H9 (cell line): ENCODE results near the gene CAVIN3. TPM values are rescaled to one million over a fixed set of nuclear protein-coding genes. Genes with fewer than 3 reads are reported as not detected.

Experiments
- DNase-seq: peaks from one replicate; pipeline ENCODE4 v3.0.0-alpha.2; 2017
- H2AFZ ChIP-seq: one replicate; pipeline ENCODE4 v1.6.1; 2013; ENCODE audit warnings: mild to moderate bottlenecking, low read length, control low read depth, moderate library complexity
- H2AK5ac ChIP-seq: 2 replicates; pipeline ENCODE4 v1.6.1; 2013; ENCODE audit warnings: low read length, control low read depth, mixed read lengths; ENCODE audit not compliant: insufficient read length
- H2BK120ac ChIP-seq: one replicate; pipeline ENCODE4 v1.6.1; 2013; ENCODE audit warnings: low read depth, mild to moderate bottlenecking, low read length, control low read depth, inconsistent platforms; ENCODE audit not compliant: poor library complexity, severe bottlenecking
- H2BK12ac ChIP-seq: 2 replicates; pipeline ENCODE4 v1.6.1; 2013; ENCODE audit warnings: low read length, control low read depth, mixed read lengths, low read depth; ENCODE audit not compliant: insufficient read length
- H2BK15ac ChIP-seq: 2 replicates; pipeline ENCODE4 v1.6.1; 2013; ENCODE audit warnings: low read depth, low read length, control low read depth
- H2BK20ac ChIP-seq: one replicate; pipeline ENCODE4 v1.6.1; 2013; ENCODE audit warnings: low read depth, mild to moderate bottlenecking, low read length, control low read depth, inconsistent platforms; ENCODE audit not compliant: poor library complexity, severe bottlenecking
- H2BK5ac ChIP-seq: 2 replicates; pipeline ENCODE4 v1.6.1; 2013; ENCODE audit warnings: low read length, control low read depth, mixed read lengths; ENCODE audit not compliant: insufficient read length
- H3K14ac ChIP-seq: 2 replicates; pipeline ENCODE4 v1.6.1; 2013; ENCODE audit warnings: low read length, control low read depth; ENCODE audit not compliant: insufficient read depth
- H3K18ac ChIP-seq: 2 replicates; pipeline ENCODE4 v1.6.1; 2013; ENCODE audit warnings: low read depth, mild to moderate bottlenecking, mixed read lengths, low read length, control low read depth; ENCODE audit not compliant: insufficient read length
- H3K23ac ChIP-seq: 2 replicates; pipeline ENCODE4 v1.6.1; 2013; ENCODE audit warnings: low read length, control low read depth, mixed read lengths, low read depth; ENCODE audit not compliant: insufficient read length
- H3K23me2 ChIP-seq: 2 replicates; pipeline ENCODE4 v1.6.1; 2013; ENCODE audit warnings: low read depth, mild to moderate bottlenecking, mixed read lengths, low read length, control low read depth; ENCODE audit not compliant: insufficient read length, poor library complexity, severe bottlenecking
- H3K27ac ChIP-seq: 2 replicates; pipeline ENCODE4 v1.5.1; 2013; ENCODE audit warnings: low read length, control low read depth, mixed read lengths, low read depth; ENCODE audit not compliant: insufficient read length
- H3K27me3 ChIP-seq: 2 replicates; pipeline ENCODE4 v1.6.1; 2013; ENCODE audit warnings: low read length, control low read depth, inconsistent platforms; ENCODE audit not compliant: insufficient read depth
- H3K4ac ChIP-seq: 2 replicates; pipeline ENCODE4 v1.6.1; 2013; ENCODE audit warnings: low read depth, mild to moderate bottlenecking, control low read depth, inconsistent platforms, low read length, moderate library complexity
- H3K4me1 ChIP-seq: 2 replicates; pipeline ENCODE4 v1.6.1; 2013; ENCODE audit warnings: low read length, control low read depth, inconsistent platforms; ENCODE audit not compliant: insufficient read depth
- H3K4me2 ChIP-seq: 2 replicates; pipeline ENCODE4 v1.6.1; 2013; ENCODE audit warnings: low read length, control low read depth, mixed read lengths; ENCODE audit not compliant: insufficient read length, insufficient read depth
- H3K56ac ChIP-seq: 2 replicates; pipeline ENCODE4 v1.6.1; 2013; ENCODE audit warnings: low read depth, mild to moderate bottlenecking, mixed read lengths, low read length, control low read depth; ENCODE audit not compliant: insufficient read length
- H3K79me1 ChIP-seq: 2 replicates; pipeline ENCODE4 v1.6.1; 2013; ENCODE audit warnings: low read depth, mild to moderate bottlenecking, moderate library complexity, low read length, control low read depth, inconsistent platforms; ENCODE audit not compliant: insufficient read depth, poor library complexity, severe bottlenecking
- H3K79me2 ChIP-seq: 2 replicates; pipeline ENCODE4 v1.6.1; 2013; ENCODE audit warnings: low read length, control low read depth, inconsistent platforms; ENCODE audit not compliant: insufficient read depth
- H3K9ac ChIP-seq: 2 replicates; pipeline ENCODE4 v1.6.1; 2013; ENCODE audit warnings: low read length, control low read depth, mixed read lengths; ENCODE audit not compliant: insufficient read length; ENCODE audit errors: extremely low read depth
- H3K9me3 ChIP-seq: one replicate; pipeline ENCODE4 v1.6.1; 2013; ENCODE audit warnings: low read depth, low read length, inconsistent platforms; ENCODE audit not compliant: control insufficient read depth
- H3T11ph ChIP-seq: one replicate; pipeline ENCODE4 v1.6.1; 2013; ENCODE audit warnings: mild to moderate bottlenecking, low read length, control low read depth, inconsistent platforms
- H4K20me1 ChIP-seq: one replicate; pipeline ENCODE4 v1.6.1; 2013; ENCODE audit not compliant: control insufficient read depth, insufficient read length, insufficient read depth
- H4K5ac ChIP-seq: 2 replicates; pipeline ENCODE4 v1.6.1; 2013; ENCODE audit warnings: low read depth, mild to moderate bottlenecking, mixed read lengths, low read length, control low read depth; ENCODE audit not compliant: insufficient read length
- H4K8ac ChIP-seq: replicated peaks from 2 replicates; pipeline ENCODE4 v1.6.1; 2013; ENCODE audit warnings: low read length, control low read depth, mixed read lengths, low read depth; ENCODE audit not compliant: insufficient read length
- H4K91ac ChIP-seq: 2 replicates; pipeline ENCODE4 v1.6.1; 2013; ENCODE audit warnings: low read depth, mild to moderate bottlenecking, moderate library complexity, mixed read lengths, low read length, control low read depth; ENCODE audit not compliant: insufficient read length
- H3K27ac Mint-ChIP-seq, 3 experiments: 2 replicates in 2 of 3; 3 replicates in 1 of 3; pipeline ENCODE4 v1.8.0; 2020 to 2021; ENCODE audit warnings: mixed read lengths in 3 of 3, mild to moderate bottlenecking in 1 of 3, moderate library complexity in 1 of 3
- H3K27me3 Mint-ChIP-seq: 2 replicates; pipeline ENCODE4 v1.8.0; 2021; ENCODE audit warnings: low read depth, mild to moderate bottlenecking, moderate library complexity, mixed read lengths
- H3K36me3 Mint-ChIP-seq, 3 experiments: 2 replicates in 2 of 3; 3 replicates in 1 of 3; pipeline ENCODE4 v1.8.0; 2020 to 2021; ENCODE audit warnings: low read depth in 3 of 3, mixed read lengths in 3 of 3; ENCODE audit not compliant: insufficient read depth in 1 of 3
- H3K4me1 Mint-ChIP-seq, 2 experiments: 2 replicates each; pipeline ENCODE4 v1.8.0; 2020; ENCODE audit warnings: mixed read lengths in 2 of 2
- H3K4me3 Mint-ChIP-seq, 2 experiments: 2 replicates in 1 of 2; 3 replicates in 1 of 2; pipeline ENCODE4 v1.8.0; 2020 to 2021; ENCODE audit warnings: mild to moderate bottlenecking in 2 of 2, mixed read lengths in 2 of 2, moderate library complexity in 1 of 2
- H3K9me3 Mint-ChIP-seq, 2 experiments: 2 replicates in 1 of 2; 3 replicates in 1 of 2; pipeline ENCODE4 v1.8.0; 2020; ENCODE audit warnings: mild to moderate bottlenecking in 2 of 2, mixed read lengths in 2 of 2, moderate library complexity in 1 of 2
- WGBS: extraction: QIAGEN DNeasy Blood & Tissue Kit; methylation state at CpG from one replicate; pipeline ENCODE4 v1.1.7; 2013; ENCODE audit warnings: missing lambda C conversion rate, low lambda C conversion rate, mixed read lengths; ENCODE audit not compliant: insufficient read length; ENCODE audit errors: extremely low coverage; 5-methylcytosine and 5-hydroxymethylcytosine counted together
- total RNA-seq: library from RNA; stranded (reverse); gene quantifications from 2 replicates; pipeline ENCODE4 v1.2.1, GENCODE V29; 2021
- TF ChIP-seq, protein P1 (sequence below): fragments of 200-600 bp; sonication (generic); conservative IDR thresholded peaks from 3 replicates; pipeline ENCODE4 v1.8.0; 2021; ENCODE audit warnings: antibody characterized with exemption, mild to moderate bottlenecking

The CAVIN3 gene
- total RNA-seq, 1 experiment from 2014 or later, result 60.0 TPM

DNA sequence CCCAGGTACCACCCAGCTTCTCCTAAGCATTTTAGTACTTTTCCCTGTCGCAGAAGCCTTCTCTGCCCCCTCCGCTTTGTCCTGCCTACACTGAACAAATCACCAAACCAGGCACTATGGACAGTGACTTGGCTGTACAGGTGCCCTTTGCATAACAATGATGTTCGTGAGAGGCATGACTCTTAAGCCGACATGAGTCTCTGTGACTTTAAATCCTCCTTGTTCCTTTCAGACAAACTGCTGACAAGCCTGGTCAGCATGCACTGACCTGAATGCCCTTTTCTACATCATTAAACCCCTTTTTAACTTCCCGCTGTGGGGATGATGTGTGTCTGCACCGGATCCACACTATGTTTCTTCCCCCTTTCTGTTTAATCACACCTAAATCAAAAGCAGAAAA lies 16.6 kb downstream of the CAVIN3 start:
- H2BK20ac ChIP-seq, result no peak overlapping the region
- no peak overlapping the region for H2BK12ac ChIP-seq
- H3K9me3 ChIP-seq, result no peaks in the 10 kb centered on the region
- no peak overlapping the region for H4K91ac ChIP-seq
- no peak overlapping the region for H3K14ac ChIP-seq
- no peak overlapping the region for H2AFZ ChIP-seq
- no peaks in the 10 kb centered on the region for H3K36me3 Mint-ChIP-seq
- no peak overlapping the region for H3K27ac ChIP-seq
- H4K5ac ChIP-seq, result no peak overlapping the region
- no peak overlapping the region for H3K4me2 ChIP-seq
- peak; percentile 53 for DNase-seq
- no peak overlapping the region for H4K8ac ChIP-seq
- H3K27me3 Mint-ChIP-seq, result no peaks in the 10 kb centered on the region
- H2AK5ac ChIP-seq, result no peak overlapping the region
- H3K4me1 Mint-ChIP-seq, result peaks cover 76 to 78% of the 10 kb centered on the region in 2 experiments
- H3K56ac ChIP-seq, result no peak overlapping the region
- no peak overlapping the region for H2BK120ac ChIP-seq
- no peak overlapping the region for H3K18ac ChIP-seq
- peak overlapping the region in 2 of 3 experiments; percentile 96 to 98; a peak in 4 of 7 replicates for H3K27ac Mint-ChIP-seq
- H3K9me3 Mint-ChIP-seq, result no peaks in the 10 kb centered on the region
- no peaks in the 10 kb centered on the region for H4K20me1 ChIP-seq
- no peak overlapping the region for H3T11ph ChIP-seq
- TF ChIP-seq, protein P1, sequence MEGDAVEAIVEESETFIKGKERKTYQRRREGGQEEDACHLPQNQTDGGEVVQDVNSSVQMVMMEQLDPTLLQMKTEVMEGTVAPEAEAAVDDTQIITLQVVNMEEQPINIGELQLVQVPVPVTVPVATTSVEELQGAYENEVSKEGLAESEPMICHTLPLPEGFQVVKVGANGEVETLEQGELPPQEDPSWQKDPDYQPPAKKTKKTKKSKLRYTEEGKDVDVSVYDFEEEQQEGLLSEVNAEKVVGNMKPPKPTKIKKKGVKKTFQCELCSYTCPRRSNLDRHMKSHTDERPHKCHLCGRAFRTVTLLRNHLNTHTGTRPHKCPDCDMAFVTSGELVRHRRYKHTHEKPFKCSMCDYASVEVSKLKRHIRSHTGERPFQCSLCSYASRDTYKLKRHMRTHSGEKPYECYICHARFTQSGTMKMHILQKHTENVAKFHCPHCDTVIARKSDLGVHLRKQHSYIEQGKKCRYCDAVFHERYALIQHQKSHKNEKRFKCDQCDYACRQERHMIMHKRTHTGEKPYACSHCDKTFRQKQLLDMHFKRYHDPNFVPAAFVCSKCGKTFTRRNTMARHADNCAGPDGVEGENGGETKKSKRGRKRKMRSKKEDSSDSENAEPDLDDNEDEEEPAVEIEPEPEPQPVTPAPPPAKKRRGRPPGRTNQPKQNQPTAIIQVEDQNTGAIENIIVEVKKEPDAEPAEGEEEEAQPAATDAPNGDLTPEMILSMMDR, result no peak
- no peaks in the 10 kb centered on the region for H3K23me2 ChIP-seq
- no peak overlapping the region for H3K4ac ChIP-seq
- H3K4me3 Mint-ChIP-seq, result no peak overlapping the region
- no peaks in the 10 kb centered on the region for H3K79me1 ChIP-seq
- no peak overlapping the region for H3K9ac ChIP-seq
- H2BK5ac ChIP-seq, result no peak overlapping the region
- no peak overlapping the region for H3K23ac ChIP-seq
- no peaks in the 10 kb centered on the region for H3K27me3 ChIP-seq
- no peak overlapping the region for H2BK15ac ChIP-seq
- H3K79me2 ChIP-seq, result no peaks in the 10 kb centered on the region
- WGBS, result no CpG with 5 or more reads among the region's 6 CpGs
- peaks cover 3% of the 10 kb centered on the region; the same call in 1 of the 2 replicates for H3K4me1 ChIP-seq
